IMR-90 (cell line): ENCODE results near the gene ZNF831. TPM values are rescaled to one million over a fixed set of nuclear protein-coding genes. Genes with fewer than 3 reads are reported as not detected.

Source experiments
- ATAC-seq: fragments of 200-7000 bp; cut with Tn5 transposase; 2 replicates; pipeline ENCODE4 v1.9.1; 2020; ENCODE audit warnings: low read depth, mild to moderate bottlenecking, moderate library complexity
- BruUV-seq: library from RNA; stranded (reverse); fragments of 400-500 nt; replicated peaks from 2 replicates; lab custom pipeline; 2021; lab: Mats Ljungman, UMichigan
- CTCF ChIA-PET: fragments of 300-600 bp; formaldehyde crosslinking; extraction: SDS; loops from one replicate; lab custom pipeline; 2021; ENCODE audit warnings: antibody characterized with exemption; lab: Yijun Ruan, JAX
- POLR2A ChIA-PET: fragments of 300-600 bp; sonication (Branson Sonifier 250); formaldehyde crosslinking; loops from one replicate; lab custom pipeline; 2022; ENCODE audit warnings: antibody characterized with exemption; ENCODE audit not compliant: unreplicated experiment; lab: Charles Lee
- DNase-seq: peaks from one replicate; pipeline ENCODE4 v3.0.0; 2013
- H2AFZ ChIP-seq: replicated peaks from 2 replicates; pipeline ENCODE3; 2013; ENCODE audit warnings: low read length, mild to moderate bottlenecking; ENCODE audit not compliant: poor library complexity
- H2AK5ac ChIP-seq: 2 replicates; pipeline ENCODE4 v1.6.1; 2013; ENCODE audit warnings: low read depth, low read length, inconsistent platforms
- H2AK9ac ChIP-seq: replicated peaks from 2 replicates; pipeline ENCODE3; 2013; ENCODE audit warnings: mild to moderate bottlenecking, low read depth, low read length, moderate library complexity; ENCODE audit not compliant: poor library complexity
- H2BK120ac ChIP-seq: 2 replicates; pipeline ENCODE4 v1.6.1; 2013; ENCODE audit warnings: low read depth, low read length, inconsistent platforms
- H2BK15ac ChIP-seq: 3 replicates; pipeline ENCODE4 v1.6.1; 2013; ENCODE audit warnings: low read depth, low read length, inconsistent platforms
- H2BK20ac ChIP-seq: 2 replicates; pipeline ENCODE4 v1.6.1; 2013; ENCODE audit warnings: low read depth, mild to moderate bottlenecking, inconsistent platforms, low read length, moderate library complexity
- H2BK5ac ChIP-seq: 2 replicates; pipeline ENCODE4 v1.6.1; 2013; ENCODE audit warnings: mild to moderate bottlenecking, low read depth, low read length, inconsistent platforms; ENCODE audit not compliant: poor library complexity, severe bottlenecking
- H3K14ac ChIP-seq: replicated peaks from 2 replicates; pipeline ENCODE4 v1.6.1; 2013; ENCODE audit warnings: low read depth, low read length, inconsistent platforms
- H3K18ac ChIP-seq: 2 replicates; pipeline ENCODE4 v1.6.1; 2013; ENCODE audit warnings: low read depth, low read length, control low read depth
- H3K23ac ChIP-seq: 2 replicates; pipeline ENCODE4 v1.6.1; 2013; ENCODE audit warnings: low read depth, low read length, inconsistent platforms
- H3K27ac ChIP-seq: 2 replicates; pipeline ENCODE4 v1.5.1; 2013; ENCODE audit warnings: mild to moderate bottlenecking, control low read depth, low read length; ENCODE audit not compliant: insufficient read depth
- H3K27me3 ChIP-seq: 2 replicates; pipeline ENCODE4 v1.6.1; 2013; ENCODE audit warnings: low read length; ENCODE audit not compliant: control insufficient read depth, insufficient read depth
- H3K36me3 ChIP-seq: 2 replicates; pipeline ENCODE4 v1.6.1; 2013; ENCODE audit warnings: low read length, mixed read lengths; ENCODE audit not compliant: control insufficient read depth, insufficient read depth
- H3K4ac ChIP-seq: 2 replicates; pipeline ENCODE4 v1.6.1; 2013; ENCODE audit warnings: low read depth, low read length, inconsistent platforms
- H3K4me1 ChIP-seq: 2 replicates; pipeline ENCODE4 v1.6.1; 2013; ENCODE audit warnings: low read length, mixed read lengths; ENCODE audit not compliant: control insufficient read depth, insufficient read depth
- H3K4me2 ChIP-seq: 2 replicates; pipeline ENCODE4 v1.6.1; 2013; ENCODE audit warnings: low read depth, mild to moderate bottlenecking, control low read depth, low read length, moderate library complexity
- H3K4me3 ChIP-seq: 2 replicates; pipeline ENCODE4 v1.5.1; 2013; ENCODE audit warnings: low read depth, mild to moderate bottlenecking, control low read depth, low read length, moderate library complexity; ENCODE audit not compliant: insufficient read depth
- H3K56ac ChIP-seq: 2 replicates; pipeline ENCODE4 v1.6.1; 2013; ENCODE audit warnings: low read length, inconsistent platforms; ENCODE audit not compliant: insufficient read depth; ENCODE audit errors: extremely low read depth
- H3K79me1 ChIP-seq, 2 experiments: 2 replicates each; pipeline ENCODE4 v1.6.1; 2013; ENCODE audit warnings: low read length in 2 of 2, inconsistent platforms in 1 of 2, low read depth in 1 of 2
- H3K9ac ChIP-seq: 2 replicates; pipeline ENCODE4 v1.6.1; 2013; ENCODE audit warnings: low read depth, low read length, control low read depth
- H3K9me1 ChIP-seq: 2 replicates; pipeline ENCODE4 v1.6.1; 2013; ENCODE audit warnings: low read length, inconsistent platforms; ENCODE audit not compliant: insufficient read depth
- H3K9me3 ChIP-seq: 2 replicates; pipeline ENCODE4 v1.6.1; 2013; ENCODE audit warnings: low read length; ENCODE audit not compliant: control insufficient read depth, insufficient read depth
- H4K20me1 ChIP-seq: 2 replicates; pipeline ENCODE4 v1.6.1; 2013; ENCODE audit warnings: low read length, inconsistent platforms; ENCODE audit not compliant: insufficient read depth
- H4K5ac ChIP-seq: 2 replicates; pipeline ENCODE4 v1.6.1; 2013; ENCODE audit warnings: mild to moderate bottlenecking, low read depth, low read length, control low read depth
- H4K8ac ChIP-seq, 2 experiments: 2 replicates each; pipeline ENCODE4 v1.6.1; 2013; ENCODE audit warnings: low read depth in 2 of 2, low read length in 2 of 2, control low read depth in 1 of 2, inconsistent platforms in 1 of 2
- H4K91ac ChIP-seq: 2 replicates; pipeline ENCODE4 v1.6.1; 2013; ENCODE audit warnings: low read depth, low read length, inconsistent platforms; ENCODE audit not compliant: insufficient read depth
- BHLHE40 ChIP-seq: fragments of 150-350 bp; IDR thresholded peaks from 2 replicates; pipeline ENCODE4 v1.6.1; 2016; ENCODE audit warnings: mild to moderate bottlenecking, low read depth, low read length
- CEBPB ChIP-seq: IDR thresholded peaks from 2 replicates; pipeline ENCODE4 v1.6.1; 2012; ENCODE audit warnings: low read depth, low read length, improper control_type of control experiment
- FOS ChIP-seq: fragments of 150-350 bp; IDR thresholded peaks from 2 replicates; pipeline ENCODE4 v1.6.1; 2016; ENCODE audit warnings: low read depth, low read length
- MAFK ChIP-seq: IDR thresholded peaks from 2 replicates; pipeline ENCODE4 v1.6.1; 2012; ENCODE audit warnings: low read depth, low read length, improper control_type of control experiment
- MXI1 ChIP-seq: IDR thresholded peaks from 2 replicates; pipeline ENCODE4 v1.6.1; 2012; ENCODE audit warnings: low read depth, mild to moderate bottlenecking, low read length, moderate library complexity, borderline replicate concordance
- RAD21 ChIP-seq: IDR thresholded peaks from 2 replicates; pipeline ENCODE4 v1.6.1; 2012; ENCODE audit warnings: low read length, improper control_type of control experiment
- WGBS, 2 experiments: methylation state at CpG; one replicate each; pipeline versions ENCODE4 v1.1.5 to v1.1.7; 2013; ENCODE audit warnings: missing lambda C conversion rate in 2 of 2; ENCODE audit not compliant: insufficient read length in 1 of 2; ENCODE audit errors: extremely low coverage in 2 of 2; 5-methylcytosine and 5-hydroxymethylcytosine counted together
- dilution Hi-C: fragments of 300-500 bp; cut with HindIII; formaldehyde crosslinking; loops from one replicate; pipeline ENCODE4 v1.14.3; 2018; ENCODE audit warnings: low sequenced_read_pairs; ENCODE audit not compliant: unreplicated experiment
- in situ Hi-C: fragments of 300-500 bp; cut with MboI; formaldehyde crosslinking; loops from 3 replicates; pipeline ENCODE4 v1.14.3; 2019; ENCODE audit warnings: low sequenced_read_pairs, inconsistent platforms, mixed read lengths
- intact Hi-C: fragments of 100-400 bp; cut with micrococcal nuclease; formaldehyde crosslinking; loops from 2 replicates; pipeline ENCODE4 v1.10.0; 2022
- polyA plus RNA-seq, 3 experiments: library from polyadenylated mRNA; depleted of rRNA; stranded (reverse); fragments of >200 nt; gene quantifications; 2 replicates each; pipeline ENCODE4 v1.2.3, GENCODE V29; 2012; ENCODE audit warnings: low replicate concordance in 1 of 3
- total RNA-seq: library from RNA; depleted of rRNA; stranded (reverse); fragments of >200 nt; gene quantifications from 2 replicates; pipeline ENCODE4 v1.2.3, GENCODE V29; 2012
- TF ChIP-seq, protein P1 (sequence below): fragments of 150-350 bp; IDR thresholded peaks from 2 replicates; pipeline ENCODE4 v1.6.1; 2016; ENCODE audit warnings: low read depth, mild to moderate bottlenecking, low read length, moderate library complexity, borderline replicate concordance

Gene ZNF831
- total and polyA plus RNA-seq, 2 of the 4 experiments (the other 2 are of a cell fraction): not detected

- POLR2A ChIA-PET: no interaction called here
- H4K20me1 ChIP-seq: no peaks in the 10 kb centered on the region
- BruUV-seq: no TSS peak
Observed at GRCh38 chr20:59184880-59185447, 21.3 kb downstream of the ZNF831 start.

More at GRCh38 chr20:59184880-59185447, 21.3 kb downstream of the ZNF831 start:
- no peaks in the 10 kb centered on the region for H3K9me3 ChIP-seq
- no peak overlapping the region for H2AK5ac ChIP-seq
- no peaks in the 10 kb centered on the region for H3K9me1 ChIP-seq
- no peak overlapping the region for H2AK9ac ChIP-seq
- H3K79me1 ChIP-seq: no peaks in the 10 kb centered on the region
- no peak for DNase-seq
- H3K14ac ChIP-seq: no peak overlapping the region
- no peak overlapping the region for H3K23ac ChIP-seq
- H3K4ac ChIP-seq: no peak overlapping the region
- H3K18ac ChIP-seq: no peak overlapping the region
- H3K4me2 ChIP-seq: no peak overlapping the region
- CTCF ChIA-PET: interaction anchor here (0.8 kb wide), 1 partner anchor 32 kb away, joined by 3 read pairs; no protein-coding TSS in a partner anchor
- H2BK15ac ChIP-seq: no peak overlapping the region
- H3K27ac ChIP-seq: no peak overlapping the region
- no peak overlapping the region for H3K9ac ChIP-seq
- H3K4me1 ChIP-seq: no peaks in the 10 kb centered on the region
- no peak overlapping the region for H2BK5ac ChIP-seq
- H2AFZ ChIP-seq: no peak overlapping the region
- H2BK120ac ChIP-seq: no peak overlapping the region
- H4K5ac ChIP-seq: no peak overlapping the region
- in situ Hi-C loops: no loop called here
- no peak overlapping the region for H4K91ac ChIP-seq
- no peaks in the 10 kb centered on the region for H3K36me3 ChIP-seq
- WGBS, 2 experiments: 37% methylated on average over 4 of the region's 16 CpGs; no CpG with 5 or more reads in 1 of the 2 experiments
- ATAC-seq: no peak
- H3K56ac ChIP-seq: no peak overlapping the region
- dilution Hi-C loops: no loop called here
- no peak overlapping the region for H4K8ac ChIP-seq
- H3K4me3 ChIP-seq: no peak overlapping the region
- H3K27me3 ChIP-seq: no peaks in the 10 kb centered on the region
- no peak overlapping the region for H2BK20ac ChIP-seq
- TF ChIP-seq CEBPB (no peak), FOS (no peak), BHLHE40 (no peak), MXI1 (no peak), MAFK (no peak), RAD21 (no peak)
- TF ChIP-seq, protein P1, sequence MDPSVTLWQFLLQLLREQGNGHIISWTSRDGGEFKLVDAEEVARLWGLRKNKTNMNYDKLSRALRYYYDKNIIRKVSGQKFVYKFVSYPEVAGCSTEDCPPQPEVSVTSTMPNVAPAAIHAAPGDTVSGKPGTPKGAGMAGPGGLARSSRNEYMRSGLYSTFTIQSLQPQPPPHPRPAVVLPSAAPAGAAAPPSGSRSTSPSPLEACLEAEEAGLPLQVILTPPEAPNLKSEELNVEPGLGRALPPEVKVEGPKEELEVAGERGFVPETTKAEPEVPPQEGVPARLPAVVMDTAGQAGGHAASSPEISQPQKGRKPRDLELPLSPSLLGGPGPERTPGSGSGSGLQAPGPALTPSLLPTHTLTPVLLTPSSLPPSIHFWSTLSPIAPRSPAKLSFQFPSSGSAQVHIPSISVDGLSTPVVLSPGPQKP: no peak
- intact Hi-C loops: no loop called here
